Skin epidermis (tissue), 12 donors: ENCODE results near the gene TAOK3.

Experiments used
- H3K27ac ChIP-seq, 21 experiments: fragments of 200-600 bp; sonication (generic) in 11 of 21; one replicate each; pipeline ENCODE4 v1.5.0; 2020; ENCODE audit warnings: mild to moderate bottlenecking in 3 of 21, inconsistent platforms in 2 of 21, moderate library complexity in 2 of 21
- H3K4me3 ChIP-seq, 7 experiments: fragments of 200-600 bp; sonication (generic) in 2 of 7; one replicate each; pipeline ENCODE4 v1.5.0; 2020; ENCODE audit warnings: inconsistent platforms in 2 of 7, mild to moderate bottlenecking in 2 of 7, moderate library complexity in 1 of 7

TAOK3 gene

DNA sequence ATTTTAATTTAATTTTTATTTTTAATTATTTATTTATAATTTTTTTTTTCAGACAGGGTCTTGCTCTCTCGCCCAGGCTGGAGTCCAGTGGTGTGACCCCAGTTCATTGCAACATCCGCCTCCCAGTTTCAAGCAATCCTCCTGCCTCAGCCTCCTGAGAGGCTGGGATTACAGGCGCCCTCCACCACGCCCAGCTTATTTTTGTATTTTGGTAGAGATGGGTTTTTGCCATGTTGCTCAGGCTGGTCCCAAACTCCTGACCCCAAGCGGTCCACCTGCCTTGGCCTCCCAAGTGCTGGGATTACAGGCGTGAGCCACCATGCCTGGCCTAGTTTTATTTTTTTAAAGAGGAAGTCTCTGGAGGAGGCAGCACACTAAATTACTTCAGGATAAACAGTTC, 250.4 kb downstream of the TAOK3 start:
- Histone ChIP-seq H3K4me3 (no peak overlapping the region), H3K27ac (no peak overlapping the region)

DNA sequence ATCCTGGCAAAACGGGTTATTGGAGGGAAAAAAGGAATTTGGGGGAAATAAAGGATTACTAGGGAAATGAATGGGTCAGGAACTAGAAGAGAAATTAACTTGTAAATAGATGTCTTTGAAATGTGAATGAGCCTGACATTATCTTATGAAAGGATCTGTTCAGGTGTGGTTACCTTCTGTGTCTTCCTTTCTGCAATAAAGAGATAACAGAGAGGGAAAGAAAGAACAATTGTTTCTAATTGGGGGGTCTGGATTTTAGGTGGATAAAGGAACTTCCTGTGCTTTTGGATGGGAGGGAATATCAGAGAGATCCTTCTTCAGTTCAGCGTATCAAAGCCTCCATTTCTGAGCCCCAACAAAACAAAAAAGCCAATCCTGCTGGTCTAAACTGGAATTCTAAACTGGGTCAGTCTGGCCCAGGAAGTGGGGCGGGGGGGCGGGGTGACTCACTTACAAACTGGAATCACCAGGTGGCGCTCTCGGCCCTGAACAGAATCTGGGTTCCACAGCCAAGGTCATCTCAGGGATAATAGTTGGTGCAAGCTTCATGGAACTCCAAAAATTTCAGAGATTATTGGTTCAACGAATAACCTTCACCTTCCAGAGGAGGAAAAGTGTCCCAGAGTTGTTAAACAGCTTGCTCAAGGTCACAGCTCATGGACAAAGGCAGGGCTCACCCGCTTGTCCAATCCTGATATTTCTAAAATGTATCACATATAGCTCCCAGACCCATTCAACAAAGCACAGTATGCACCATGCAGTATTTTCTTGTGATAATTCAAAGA, 251.9 kb downstream of the TAOK3 start:
- Histone ChIP-seq H3K4me3 (no peak overlapping the region), H3K27ac (peak overlapping the region in 6 of 21 experiments; percentile 0 to 67 (median 28))

DNA sequence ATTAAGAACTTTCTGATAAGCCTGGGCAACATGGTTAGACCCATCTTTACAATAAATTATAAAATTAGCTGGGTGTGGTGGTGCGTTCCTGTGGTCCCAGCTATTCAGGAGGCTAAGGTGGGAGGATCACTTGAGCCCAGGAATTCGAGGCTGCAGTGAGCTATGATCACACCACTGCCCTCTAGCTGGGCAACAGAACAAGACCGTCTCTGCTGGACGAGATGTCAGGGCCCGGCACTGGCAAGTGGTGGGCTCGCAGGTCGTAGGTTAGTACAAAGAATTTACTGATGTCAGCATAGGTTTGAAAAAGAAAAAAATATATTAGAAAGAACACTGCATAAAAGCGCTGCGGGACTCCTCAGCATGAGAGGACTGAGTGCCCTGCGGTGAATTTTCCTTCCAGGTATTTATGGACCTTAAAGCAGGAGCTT, 253.2 kb downstream of the TAOK3 start:
- no peak overlapping the region for H3K27ac ChIP-seq
- H3K4me3 ChIP-seq, result no peak overlapping the region

DNA sequence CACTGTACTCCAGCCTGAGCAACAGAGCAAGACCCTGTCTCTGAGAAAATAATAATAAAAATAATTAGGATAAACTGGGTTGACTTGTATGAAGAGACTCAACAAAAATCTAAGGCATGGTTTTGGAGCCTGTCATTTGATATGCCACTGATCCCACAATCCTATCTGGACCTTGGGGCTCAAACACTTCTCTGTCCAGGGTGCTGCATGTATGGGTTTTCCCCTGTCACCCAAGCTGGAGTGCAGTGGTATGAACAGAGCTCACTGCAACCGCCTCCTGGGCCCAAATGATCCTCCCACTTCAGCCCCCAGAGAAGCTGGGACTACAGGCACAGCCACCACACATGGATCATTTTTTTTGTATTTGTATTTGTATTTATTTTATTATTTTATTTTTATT, 263.6 kb downstream of the TAOK3 start:
- H3K27ac ChIP-seq, result no peak overlapping the region
- no peak overlapping the region for H3K4me3 ChIP-seq

DNA sequence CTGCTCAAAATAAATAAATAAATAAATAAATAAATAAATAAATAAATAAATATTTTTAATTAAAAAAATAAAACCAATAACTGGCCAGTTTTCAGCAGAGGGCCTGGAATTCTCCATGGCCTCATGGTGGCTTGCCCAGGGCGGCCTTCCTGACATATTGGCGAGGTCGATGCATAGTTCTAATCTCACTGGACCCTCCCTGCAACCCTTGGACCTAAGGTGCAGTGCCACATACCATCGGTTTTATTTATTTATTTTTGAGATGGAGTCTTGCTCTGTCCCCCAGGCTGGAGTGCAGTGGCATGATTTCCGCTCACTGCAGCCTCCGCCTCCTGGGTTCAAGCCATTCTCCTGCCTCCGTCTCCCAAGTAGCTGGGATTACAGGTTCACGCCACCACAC, 265.0 kb downstream of the TAOK3 start:
- H3K27ac ChIP-seq, result no peak overlapping the region
- no peak overlapping the region for H3K4me3 ChIP-seq

DNA sequence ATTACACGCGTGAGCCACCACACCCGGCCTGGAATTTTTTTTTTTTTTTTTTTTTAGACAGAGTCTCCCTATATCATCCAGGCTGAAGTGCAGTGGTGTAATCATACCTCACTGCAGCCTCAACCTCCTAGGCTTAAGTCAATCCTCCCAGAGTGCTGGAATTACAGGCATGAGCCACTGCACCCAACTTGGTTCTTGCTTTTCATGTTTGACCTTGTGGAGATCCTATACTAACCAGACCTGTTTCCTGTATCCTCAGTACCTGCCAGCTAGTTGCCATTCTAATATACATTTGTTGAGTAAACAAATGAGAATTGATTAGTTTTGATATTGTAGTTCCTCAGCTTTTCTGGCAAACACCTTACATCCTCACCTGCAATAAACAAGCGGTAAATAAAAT, 265.7 kb downstream of the TAOK3 start:
- no peak overlapping the region for H3K4me3 ChIP-seq
- no peak overlapping the region for H3K27ac ChIP-seq

DNA sequence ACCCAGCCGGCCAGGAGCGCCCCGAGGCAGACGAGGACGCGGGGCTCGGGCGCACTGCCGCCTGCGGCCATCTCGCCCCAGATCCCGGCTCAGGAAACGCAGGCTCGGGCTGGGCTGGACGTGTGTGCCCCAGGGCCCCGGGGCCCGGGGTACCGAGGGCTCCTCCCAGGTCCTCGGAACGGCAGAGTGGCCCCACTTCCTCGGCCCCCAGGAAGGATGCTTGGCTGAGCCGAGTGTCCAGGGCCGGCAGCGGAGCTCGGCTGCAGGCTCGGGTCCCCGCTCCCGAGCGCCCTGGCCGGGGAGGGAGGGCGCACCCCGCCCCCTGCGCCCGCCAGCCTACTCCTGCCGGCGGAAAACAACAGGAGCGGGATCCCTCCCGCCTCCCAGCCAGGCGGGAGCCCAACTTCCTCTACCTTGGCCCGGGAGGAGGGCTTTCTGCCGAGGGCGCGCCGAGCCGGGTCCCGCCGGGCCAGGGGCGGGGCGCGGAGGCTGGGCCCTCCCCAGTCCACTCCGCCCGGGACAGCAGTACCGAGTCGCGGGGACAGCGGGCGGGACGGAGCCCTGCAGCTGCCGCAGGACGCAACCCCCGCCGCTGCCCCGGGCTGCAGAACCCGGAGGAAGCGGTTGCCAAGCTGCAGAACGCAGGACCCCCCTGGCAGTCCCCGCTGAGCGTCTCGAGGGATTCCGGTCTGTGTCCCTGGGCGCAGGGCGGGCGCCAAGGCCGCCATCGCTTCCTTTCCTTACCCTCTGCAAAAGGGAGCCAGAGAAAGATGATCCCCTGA, 268.9 kb downstream of the TAOK3 start, which contains the start of gene VSIG10:
Gene VSIG10 (minus strand): TSS at position 411 of the 782 bp plus-strand sequence. CDS start 340 bp downstream, at position 71.
- peak within 1 kb of the TSS; percentile 67 to 85 (median 72) for H3K4me3 ChIP-seq
- H3K27ac ChIP-seq, result peak within 1 kb of the TSS; percentile 4 to 85 (median 64)

DNA sequence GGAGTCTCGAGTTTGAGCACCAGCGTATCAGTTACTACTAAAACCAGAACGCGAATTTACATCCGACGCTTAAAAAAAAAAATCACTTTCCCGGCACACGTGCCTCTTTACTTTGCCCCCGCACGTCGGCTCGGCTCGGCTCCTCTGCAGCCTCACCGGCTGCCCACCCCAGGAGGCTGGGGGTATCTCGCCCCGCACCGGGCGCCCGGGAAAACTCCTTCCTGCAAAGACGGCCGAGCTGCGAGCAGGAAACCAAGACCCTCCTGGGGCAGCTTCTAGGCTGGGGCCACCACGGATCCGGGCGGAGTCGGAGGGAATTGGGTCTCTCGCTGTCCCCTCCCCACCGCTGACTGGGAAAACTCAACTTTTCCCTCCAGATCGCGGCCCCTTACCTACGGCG, 269.5 kb downstream of the TAOK3 start:
- peak overlapping the region; percentile 67 to 85 (median 72) for H3K4me3 ChIP-seq
- H3K27ac ChIP-seq, result peak overlapping the region; percentile 4 to 85 (median 64)

DNA sequence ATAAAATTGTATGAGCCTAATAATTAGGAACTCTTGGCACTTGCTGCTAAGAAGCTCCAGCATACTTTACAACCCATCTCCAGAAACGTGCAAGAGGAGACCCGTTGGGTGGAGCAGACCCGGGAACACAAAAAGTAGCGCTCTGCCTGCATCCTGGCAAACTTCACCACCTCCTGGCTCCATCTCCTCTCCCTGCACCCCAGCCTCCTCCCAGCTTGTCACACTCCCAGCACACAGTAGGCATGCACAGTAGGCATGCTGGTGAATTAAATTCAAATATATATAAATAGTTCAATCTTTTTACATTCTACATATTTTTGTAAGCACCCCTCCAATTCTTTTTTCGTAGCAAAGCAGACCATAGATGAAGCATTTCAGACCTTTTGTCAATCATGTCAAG, 270.1 kb downstream of the TAOK3 start:
- H3K4me3 ChIP-seq, result peak overlapping the region in 5 of 7 experiments; percentile 70 to 85 (median 72)
- H3K27ac ChIP-seq, result peak overlapping the region in 1 of 21 experiments; percentile 75

DNA sequence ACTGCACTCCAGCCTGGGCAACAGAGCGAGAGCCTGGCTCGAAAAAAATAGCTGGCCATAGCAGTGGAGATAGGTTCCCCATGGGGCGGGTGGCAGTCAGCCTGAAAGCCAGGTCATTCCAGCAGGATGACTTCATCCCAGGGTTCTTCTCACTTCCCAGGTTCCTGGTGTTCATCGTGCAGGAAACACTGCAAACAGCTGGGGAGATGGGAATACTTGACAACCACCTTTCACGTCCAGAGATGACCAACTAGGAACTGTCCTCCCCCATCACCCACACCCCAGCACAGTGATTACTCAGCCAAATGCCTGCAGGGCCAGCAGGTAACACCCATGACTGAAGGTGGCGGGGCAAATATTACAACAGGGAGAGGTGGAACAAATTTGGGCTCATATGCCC, 270.6 kb downstream of the TAOK3 start:
- Histone ChIP-seq H3K4me3 (no peak overlapping the region), H3K27ac (no peak overlapping the region)

DNA sequence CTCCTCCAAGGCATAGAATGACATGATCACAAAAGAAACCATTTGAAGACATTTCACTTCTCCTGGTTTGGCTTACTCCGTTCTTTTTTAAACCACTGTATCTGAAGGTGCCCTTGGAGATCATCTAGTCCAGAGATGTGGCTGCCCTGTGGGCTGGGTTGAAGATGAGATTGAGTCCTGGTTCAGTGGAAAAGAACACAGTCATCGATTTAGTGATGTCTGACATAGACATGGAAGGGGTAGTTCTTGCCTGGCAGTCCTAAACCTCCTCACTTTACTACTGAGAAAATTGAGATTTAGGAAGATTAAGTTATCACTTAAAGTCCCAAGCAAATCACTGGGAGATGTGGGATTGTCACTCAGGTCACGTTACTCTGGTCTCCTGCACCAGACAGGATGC, 271.7 kb downstream of the TAOK3 start:
- Histone ChIP-seq H3K27ac (no peak overlapping the region), H3K4me3 (no peak overlapping the region)
